Measurements from ENCODE around the gene MFAP5. TPM values are rescaled to one million over a fixed set of nuclear protein-coding genes. Genes with fewer than 3 reads are reported as not detected.

Gene MFAP5
- total and polyA plus RNA-seq, 10 of the 15 experiments (the other 5 are each of a cell fraction or from before 2014, with no cell fraction given), result 0.06 to 0.14 (median 0.12) TPM; not detected in 7

GRCh38 chr12:8609061-8609570 is 53.5 kb downstream of the MFAP5 start (continued):
- TF ChIP-seq IKZF2 (IDR thresholded peaks at IDR 0.05) (peak; percentile 57 to 66), NBN (IDR thresholded peaks at IDR 0.05) (no peak), POLR2AphosphoS2 (IDR thresholded peaks at IDR 0.05; ENCODE audit: low read depth, low read length) (peak; percentile 77; the same call in 1 of the 2 replicates), SMARCA5 (IDR thresholded peaks at IDR 0.05) (0 out of 2 replicates have a peak, but pooled peaks have one; percentile 48), POLR2A (IDR thresholded peaks at IDR 0.05; ENCODE audit: low read depth, low read length) (peak; percentile 51; the same call in 1 of the 2 replicates)
- TF ChIP-seq, protein P1, sequence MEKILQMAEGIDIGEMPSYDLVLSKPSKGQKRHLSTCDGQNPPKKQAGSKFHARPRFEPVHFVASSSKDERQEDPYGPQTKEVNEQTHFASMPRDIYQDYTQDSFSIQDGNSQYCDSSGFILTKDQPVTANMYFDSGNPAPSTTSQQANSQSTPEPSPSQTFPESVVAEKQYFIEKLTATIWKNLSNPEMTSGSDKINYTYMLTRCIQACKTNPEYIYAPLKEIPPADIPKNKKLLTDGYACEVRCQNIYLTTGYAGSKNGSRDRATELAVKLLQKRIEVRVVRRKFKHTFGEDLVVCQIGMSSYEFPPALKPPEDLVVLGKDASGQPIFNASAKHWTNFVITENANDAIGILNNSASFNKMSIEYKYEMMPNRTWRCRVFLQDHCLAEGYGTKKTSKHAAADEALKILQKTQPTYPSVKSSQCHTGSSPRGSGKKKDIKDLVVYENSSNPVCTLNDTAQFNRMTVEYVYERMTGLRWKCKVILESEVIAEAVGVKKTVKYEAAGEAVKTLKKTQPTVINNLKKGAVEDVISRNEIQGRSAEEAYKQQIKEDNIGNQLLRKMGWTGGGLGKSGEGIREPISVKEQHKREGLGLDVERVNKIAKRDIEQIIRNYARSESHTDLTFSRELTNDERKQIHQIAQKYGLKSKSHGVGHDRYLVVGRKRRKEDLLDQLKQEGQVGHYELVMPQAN (conservative IDR thresholded peaks at IDR 0.05), result no peak
- TF ChIP-seq, protein P2, sequence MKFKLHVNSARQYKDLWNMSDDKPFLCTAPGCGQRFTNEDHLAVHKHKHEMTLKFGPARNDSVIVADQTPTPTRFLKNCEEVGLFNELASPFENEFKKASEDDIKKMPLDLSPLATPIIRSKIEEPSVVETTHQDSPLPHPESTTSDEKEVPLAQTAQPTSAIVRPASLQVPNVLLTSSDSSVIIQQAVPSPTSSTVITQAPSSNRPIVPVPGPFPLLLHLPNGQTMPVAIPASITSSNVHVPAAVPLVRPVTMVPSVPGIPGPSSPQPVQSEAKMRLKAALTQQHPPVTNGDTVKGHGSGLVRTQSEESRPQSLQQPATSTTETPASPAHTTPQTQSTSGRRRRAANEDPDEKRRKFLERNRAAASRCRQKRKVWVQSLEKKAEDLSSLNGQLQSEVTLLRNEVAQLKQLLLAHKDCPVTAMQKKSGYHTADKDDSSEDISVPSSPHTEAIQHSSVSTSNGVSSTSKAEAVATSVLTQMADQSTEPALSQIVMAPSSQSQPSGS (IDR thresholded peaks at IDR 0.05; ENCODE audit: low read length), result no peak

GRCh38 chr12:8606890-8607289 is 55.7 kb downstream of the MFAP5 start:
- CTCF ChIA-PET, result interaction anchor here (1.1 kb wide), 2 partner anchors 42 to 63 kb away, joined by 3 read pairs; no protein-coding TSS in a partner anchor
- Histone ChIP-seq H3K9ac (ENCODE audit: control insufficient read depth, insufficient read depth, low read length) (no peak overlapping the region), H2AFZ (ENCODE audit: control insufficient read depth, low read depth, low read length) (no peak overlapping the region), H3K27me3 (replicated peaks in 1 of 2; ENCODE audit: control insufficient read depth in 2 of 2, insufficient read depth in 2 of 2, low read length in 1 of 2) (no peaks in the 10 kb centered on the region), H3K27ac (ENCODE audit: control insufficient read depth, insufficient read depth) (no peak overlapping the region), H3K9me3 (replicated peaks; ENCODE audit: control insufficient read depth, insufficient read depth, low read length) (no peaks in the 10 kb centered on the region), H3K36me3 (ENCODE audit: control insufficient read depth in 2 of 2, insufficient read depth in 2 of 2, low read length in 1 of 2) (peaks cover 0 to 4% of the 10 kb centered on the region in 2 experiments), H3K4me1 (ENCODE audit: control insufficient read depth, insufficient read depth, low read length) (peaks cover 22% of the 10 kb centered on the region), H4K20me1 (ENCODE audit: control insufficient read depth, insufficient read depth) (no peaks in the 10 kb centered on the region), H3K79me2 (ENCODE audit: control insufficient read depth, insufficient read depth, low read length) (peaks cover 9% of the 10 kb centered on the region), H3K4me2 (ENCODE audit: control insufficient read depth, insufficient read depth) (no peak overlapping the region; the same call in 1 of the 2 replicates), H3K4me3 (no peak overlapping the region)
- TF ChIP-seq ZNF207 (IDR thresholded peaks at IDR 0.05; ENCODE audit: borderline replicate concordance), result no peak
- no peak for TF ChIP-seq CHD4 (IDR thresholded peaks at IDR 0.05)
- no peak for TF ChIP-seq BCL11A (IDR thresholded peaks at IDR 0.05; ENCODE audit: low read depth, low read length)
- TF ChIP-seq MYC (IDR thresholded peaks at IDR 0.05; ENCODE audit: insufficient read depth, insufficient read length, insufficient replicate concordance, low read length, severe bottlenecking), result no peak
- TF ChIP-seq ZZZ3 (IDR thresholded peaks at IDR 0.05; ENCODE audit: control insufficient read depth, insufficient read length, low read depth), result no peak
- ATAC-seq, result no peak
- no TSS peak for BruUV-seq (replicated peaks)
- RAD21 ChIA-PET (ENCODE audit: unreplicated experiment), result no interaction called here
- FAIRE-seq, result no peak
- DNase-seq (ENCODE audit: low read depth, low spot score), result no peak
- 88% methylated on average over 6 of the region's 6 CpGs for WGBS (ENCODE audit: insufficient coverage, insufficient replicate concordance, low lambda C conversion rate, missing lambda C conversion rate)
- in situ Hi-C loops (cut with MboI), result no loop called here
- intact Hi-C loops (cut with micrococcal nuclease; ENCODE audit: unreplicated experiment), result loop anchor here (5.0 kb wide), 1 partner anchor 285 kb away; no protein-coding TSS in a partner anchor
- POLR2A ChIA-PET, result no interaction called here
- SMC1A ChIA-PET (ENCODE audit: uncharacterized antibody, unreplicated experiment), result no interaction called here
